HEK293 (cell line): ENCODE measurements around the gene TREH.

Source experiments
- CTCF ChIA-PET: fragments of 350-600 bp; formaldehyde crosslinking; extraction: SDS; loops from one replicate; lab custom pipeline; 2021; ENCODE audit warnings: antibody characterized with exemption; lab: Yijun Ruan, JAX
- POLR2A ChIA-PET: fragments of 300-600 bp; formaldehyde crosslinking; extraction: SDS; loops from one replicate; lab custom pipeline; 2020; ENCODE audit warnings: antibody characterized with exemption, inconsistent platforms; lab: Yijun Ruan, JAX
- H3K27ac ChIP-seq: fragments of 200-500 bp; sonication (Bioruptor generic); 2 replicates; pipeline ENCODE4 v1.5.1; 2014; ENCODE audit warnings: low read depth, low read length, control low read depth, inconsistent platforms; ENCODE audit errors: extremely low read depth
- H3K36me3 ChIP-seq, 2 experiments: fragments of 200-500 bp in 1 of 2; sonication (Bioruptor generic) in 1 of 2; 1 replicate in 1 of 2; 2 replicates in 1 of 2; pipeline ENCODE4 v1.5.1; 2014 to 2017; ENCODE audit warnings: inconsistent platforms in 2 of 2, low read length in 2 of 2; ENCODE audit not compliant: control insufficient read depth in 2 of 2, insufficient read depth in 1 of 2
- H3K4me1 ChIP-seq: fragments of 200-500 bp; sonication (Bioruptor generic); 2 replicates; pipeline ENCODE4 v1.5.1; 2014; ENCODE audit warnings: mild to moderate bottlenecking, low read length, inconsistent platforms; ENCODE audit not compliant: control insufficient read depth, insufficient read depth
- H3K4me3 ChIP-seq: 2 replicates; pipeline ENCODE4 v1.5.1; 2011; ENCODE audit warnings: low read depth, mild to moderate bottlenecking, control low read depth, low read length, moderate library complexity
- H3K9me3 ChIP-seq: fragments of 200-500 bp; sonication (Bioruptor generic); 2 replicates; pipeline ENCODE4 v1.5.1; 2014; ENCODE audit warnings: low read depth, low read length, inconsistent platforms; ENCODE audit not compliant: control insufficient read depth, insufficient read depth
- BCL11A ChIP-seq: fragments of 450-650 bp; formaldehyde crosslinking; IDR thresholded peaks from 2 replicates; pipeline ENCODE4 v1.5.1; 2016; ENCODE audit warnings: low read depth, missing biosample characterization, missing genetic modification characterization
- GLI4 ChIP-seq: fragments of 450-650 bp; formaldehyde crosslinking; IDR thresholded peaks from 2 replicates; pipeline ENCODE4 v1.5.1; 2016; ENCODE audit warnings: missing biosample characterization, missing genetic modification characterization
- KLF17 ChIP-seq: fragments of 450-650 bp; formaldehyde crosslinking; IDR thresholded peaks from 2 replicates; pipeline ENCODE4 v1.5.1; 2016; ENCODE audit warnings: missing biosample characterization, missing genetic modification characterization
- KLF7 ChIP-seq: fragments of 450-650 bp; formaldehyde crosslinking; IDR thresholded peaks from 2 replicates; pipeline ENCODE4 v1.5.1; 2016; ENCODE audit warnings: missing biosample characterization, missing genetic modification characterization, borderline replicate concordance
- MYNN ChIP-seq: fragments of 450-650 bp; formaldehyde crosslinking; IDR thresholded peaks from 2 replicates; pipeline ENCODE4 v1.5.1; 2016; ENCODE audit warnings: missing biosample characterization, missing genetic modification characterization, borderline replicate concordance
- PATZ1 ChIP-seq: fragments of 450-650 bp; formaldehyde crosslinking; IDR thresholded peaks from 2 replicates; pipeline ENCODE4 v1.5.1; 2016; ENCODE audit warnings: missing biosample characterization, missing genetic modification characterization
- PBX3 ChIP-seq: sonication (generic); formaldehyde crosslinking; IDR thresholded peaks from 2 replicates; pipeline ENCODE4 v1.8.1; 2022; ENCODE audit warnings: mild to moderate bottlenecking, moderate library complexity, missing genetic modification reagents
- RBAK ChIP-seq: fragments of 450-650 bp; formaldehyde crosslinking; IDR thresholded peaks from 2 replicates; pipeline ENCODE4 v1.5.1; 2016; ENCODE audit warnings: missing biosample characterization, missing genetic modification characterization
- WT1 ChIP-seq: fragments of 450-650 bp; formaldehyde crosslinking; IDR thresholded peaks from 2 replicates; pipeline ENCODE4 v1.5.1; 2016; ENCODE audit warnings: missing biosample characterization, missing genetic modification characterization
- YY2 ChIP-seq: fragments of 450-650 bp; formaldehyde crosslinking; IDR thresholded peaks from 2 replicates; pipeline ENCODE4 v1.5.1; 2016; ENCODE audit warnings: missing biosample characterization, missing genetic modification characterization
- ZEB2 ChIP-seq: fragments of 450-650 bp; formaldehyde crosslinking; IDR thresholded peaks from 2 replicates; pipeline ENCODE4 v1.5.1; 2016; ENCODE audit warnings: missing biosample characterization, missing genetic modification characterization
- ZNF114 ChIP-seq: fragments of 450-650 bp; formaldehyde crosslinking; IDR thresholded peaks from 2 replicates; pipeline ENCODE4 v1.5.0; 2017; ENCODE audit warnings: missing biosample characterization, missing genetic modification characterization
- ZNF133 ChIP-seq: fragments of 450-650 bp; formaldehyde crosslinking; IDR thresholded peaks from 2 replicates; pipeline ENCODE4 v1.5.1; 2016; ENCODE audit warnings: missing biosample characterization, missing genetic modification characterization
- ZNF202 ChIP-seq: fragments of 450-650 bp; formaldehyde crosslinking; IDR thresholded peaks from 2 replicates; pipeline ENCODE4 v1.5.1; 2016; ENCODE audit warnings: missing biosample characterization, missing genetic modification characterization, borderline replicate concordance
- ZNF221 ChIP-seq: fragments of 450-650 bp; formaldehyde crosslinking; IDR thresholded peaks from 2 replicates; pipeline ENCODE4 v1.5.1; 2017; ENCODE audit warnings: missing biosample characterization, missing genetic modification characterization, borderline replicate concordance
- ZNF274 ChIP-seq, 2 experiments: fragments of 200-500 bp in 1 of 2; fragments of 450-650 bp in 1 of 2; sonication (Bioruptor generic) in 1 of 2; formaldehyde crosslinking in 1 of 2; IDR thresholded peaks; 2 replicates each; pipeline versions ENCODE4 v1.5.1 to v1.6.1; 2014 to 2016; ENCODE audit warnings: borderline replicate concordance in 1 of 2, inconsistent platforms in 1 of 2, low read length in 1 of 2, missing biosample characterization in 1 of 2, missing genetic modification characterization in 1 of 2
- ZNF549 ChIP-seq: fragments of 450-650 bp; IDR thresholded peaks from 2 replicates; pipeline ENCODE4 v1.5.1; 2018; ENCODE audit warnings: missing biosample characterization, missing genetic modification characterization, mild to moderate bottlenecking, inconsistent platforms, moderate library complexity
- ZNF555 ChIP-seq: fragments of 450-650 bp; formaldehyde crosslinking; conservative IDR thresholded peaks from 2 replicates; pipeline ENCODE4 v1.5.1; 2017; ENCODE audit warnings: missing biosample characterization, mild to moderate bottlenecking, missing genetic modification characterization, inconsistent platforms
- ZNF654 ChIP-seq: fragments of 450-650 bp; formaldehyde crosslinking; IDR thresholded peaks from 2 replicates; pipeline ENCODE4 v1.5.1; 2016; ENCODE audit warnings: low read depth, missing biosample characterization, missing genetic modification characterization
- ZNF747 ChIP-seq: fragments of 450-650 bp; formaldehyde crosslinking; IDR thresholded peaks from 2 replicates; pipeline ENCODE4 v1.5.1; 2016; ENCODE audit warnings: missing biosample characterization, missing genetic modification characterization
- ZSCAN16 ChIP-seq: fragments of 450-650 bp; formaldehyde crosslinking; IDR thresholded peaks from 2 replicates; pipeline ENCODE4 v1.5.1; 2016; ENCODE audit warnings: missing biosample characterization, missing genetic modification characterization

Gene TREH

GRCh38 chr11:118657238-118657637 lies 22.2 kb downstream of the TREH start:
- H3K27ac ChIP-seq = no peak overlapping the region
- CTCF ChIA-PET = interaction anchor here (0.5 to 5.4 kb wide), 10 partner anchors 15 to 869 kb away, joined by 3 to 43 read pairs (median 4); partner anchors contain the start of gene PHLDB1
- POLR2A ChIA-PET = interaction anchor here (1.2 to 1.9 kb wide), 2 partner anchors 23 to 36 kb away, joined by 4 read pairs; no protein-coding TSS in a partner anchor

GRCh38 chr11:118656563-118657165 lies 22.8 kb downstream of the TREH start:
- ChIA-PET CTCF (interaction anchor here (0.5 to 5.4 kb wide), 10 partner anchors 33 to 868 kb away, joined by 3 to 43 read pairs (median 4); partner anchors contain the start of gene PHLDB1), POLR2A (no interaction called here)
- H3K9me3 ChIP-seq = no peaks in the 10 kb centered on the region
- H3K27ac ChIP-seq = no peak overlapping the region
- H3K36me3 ChIP-seq = peaks cover 0 to 49% of the 10 kb centered on the region in 2 experiments; a peak in 1 of 3 replicates
- no peak overlapping the region for H3K4me3 ChIP-seq
- TF ChIP-seq GLI4 (tag by site-specific recombination) (no peak), ZNF202 (no peak), ZNF549 (tag by site-specific recombination) (no peak), ZNF114 (tag by site-specific recombination) (no peak), KLF17 (tag by site-specific recombination) (no peak), WT1 (tag by site-specific recombination) (no peak), ZNF133 (tag by site-specific recombination) (no peak), ZNF221 (no peak)
- H3K4me1 ChIP-seq = no peaks in the 10 kb centered on the region

More at GRCh38 chr11:118657238-118657637, 22.2 kb downstream of the TREH start:
- no peak overlapping the region for H3K4me3 ChIP-seq
- H3K4me1 ChIP-seq = no peaks in the 10 kb centered on the region
- H3K9me3 ChIP-seq = no peaks in the 10 kb centered on the region
- TF ChIP-seq MYNN (tag by site-specific recombination) (peak; percentile 79), ZSCAN16 (tag by site-specific recombination) (no peak)
- peaks cover 0 to 43% of the 10 kb centered on the region in 2 experiments; a peak in 1 of 3 replicates for H3K36me3 ChIP-seq

GRCh38 chr11:118655486-118656190 lies 23.8 kb downstream of the TREH start:
- Histone ChIP-seq H3K4me1 (no peaks in the 10 kb centered on the region), H3K9me3 (no peaks in the 10 kb centered on the region), H3K27ac (no peak overlapping the region), H3K36me3 (peaks cover 0 to 55% of the 10 kb centered on the region in 2 experiments; a peak in 2 of 3 replicates), H3K4me3 (no peak overlapping the region)
- POLR2A ChIA-PET = no interaction called here
- no peak for TF ChIP-seq ZNF555 (tag by site-specific recombination)
- TF ChIP-seq ZSCAN16 (tag by site-specific recombination) = no peak
- no peak for TF ChIP-seq PBX3
- no peak for TF ChIP-seq ZEB2 (tag by site-specific recombination)
- no peak for TF ChIP-seq ZNF747 (tag by site-specific recombination)
- no peak for TF ChIP-seq RBAK
- no peak for TF ChIP-seq YY2 (tag by site-specific recombination)
- no peak for TF ChIP-seq ZNF654
- TF ChIP-seq BCL11A = no peak
- TF ChIP-seq KLF7 (tag by site-specific recombination) = no peak
- no peak for TF ChIP-seq PATZ1 (tag by site-specific recombination)
- TF ChIP-seq ZNF274 (IDR thresholded peaks at IDR 0.05; ENCODE audit: low read length) = no peak
- TF ChIP-seq ZNF274 (tag by site-specific recombination; IDR thresholded peaks at IDR 0.05; ENCODE audit: borderline replicate concordance) = no peak
- CTCF ChIA-PET = interaction anchor here (1.8 kb wide), 1 partner anchor 34 kb away, joined by 8 read pairs; no protein-coding TSS in a partner anchor
